ENCODE results near the gene POU5F1.

The POU5F1 gene

DNA sequence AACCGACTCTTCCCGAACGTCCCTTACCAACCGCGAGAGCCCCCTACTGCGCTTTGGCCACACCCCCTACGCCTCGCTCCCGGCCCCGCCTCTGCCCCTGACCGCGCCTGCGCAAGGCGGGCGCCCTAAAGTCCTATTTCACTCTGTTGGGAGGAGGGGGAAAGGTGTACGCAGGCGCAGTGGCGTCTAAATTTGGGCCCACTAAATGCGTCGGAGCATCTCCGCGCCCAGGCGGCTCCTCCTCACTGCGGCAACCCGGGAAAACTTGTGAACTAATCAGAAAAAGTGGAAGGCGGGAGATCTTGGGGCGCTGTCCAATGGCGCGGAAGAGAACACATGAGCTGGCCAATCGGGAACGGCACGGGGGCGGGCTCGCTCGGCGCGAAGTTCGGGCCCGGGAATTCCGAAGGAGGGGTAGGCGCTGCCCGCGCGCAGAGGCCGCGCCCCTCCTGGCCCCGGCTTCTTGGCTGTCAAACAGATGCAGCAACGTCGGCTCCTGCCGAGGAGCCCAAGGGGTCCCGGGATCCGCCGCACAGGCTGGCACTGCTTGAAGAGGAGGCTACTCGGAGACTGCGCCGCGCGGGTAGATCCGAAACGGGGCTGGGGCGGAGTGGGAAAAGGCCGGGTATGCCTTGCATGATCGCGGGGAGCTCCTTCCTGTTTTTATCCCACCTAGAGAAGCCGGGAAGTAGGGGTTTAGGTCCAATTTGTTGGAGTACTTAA lies 12.2 kb downstream of the POU5F1 start, which contains the start of gene TCF19:
Gene TCF19, plus strand, starts transcription at position 450 of the 723 bp plus-strand sequence. CDS start 881 bp downstream, outside the sequence.
- no peak for TF ChIP-seq CTCF (IDR thresholded peaks at IDR 0.05; ENCODE audit: low read length, missing control alignments)
- DNase-seq (ENCODE audit: low read depth): peak; percentile 99
- H3K4me3 ChIP-seq (replicated peaks; ENCODE audit: low read depth, low read length): peak within 1 kb of the TSS; percentile 86

DNA sequence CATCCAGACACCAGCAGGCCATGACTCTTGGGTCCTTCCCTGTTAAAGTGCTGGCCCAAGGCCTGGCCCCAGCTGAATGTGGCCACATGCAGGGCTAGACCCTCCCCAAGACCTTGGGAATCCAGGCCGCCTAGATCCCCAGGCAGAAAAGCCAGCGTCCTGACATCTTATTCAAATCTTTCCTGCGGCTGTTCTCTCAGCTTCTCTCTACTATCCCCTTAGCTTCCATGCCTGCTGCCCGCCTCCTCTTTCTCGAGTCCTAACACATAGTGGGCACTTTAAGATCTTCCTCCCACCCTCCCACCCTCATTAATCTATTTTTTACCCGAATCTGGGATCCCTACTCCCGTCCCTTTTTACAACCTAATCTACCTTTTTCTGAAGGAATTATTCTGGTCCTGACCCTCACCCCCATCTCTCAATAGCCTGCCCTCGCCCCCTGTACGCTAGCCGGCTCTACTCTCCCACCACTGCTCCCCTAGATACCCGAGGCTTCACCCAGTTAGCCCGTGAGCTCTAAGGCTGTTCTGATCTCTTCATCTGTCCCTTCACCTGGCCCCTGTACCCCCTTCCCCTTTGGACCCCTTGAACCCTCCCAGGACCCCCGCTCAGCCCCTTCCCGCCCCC lies 12.9 kb downstream of the POU5F1 start, which contains the start of gene CCHCR1:
Gene CCHCR1, minus strand, starts transcription at position 290 of the 627 bp plus-strand sequence. Its CDS starts 202 bp downstream, at position 88.
- TF ChIP-seq CTCF (IDR thresholded peaks at IDR 0.05; ENCODE audit: low read length, missing control alignments): no peak
- no peak for DNase-seq (ENCODE audit: low read depth)
- H3K4me3 ChIP-seq (replicated peaks; ENCODE audit: low read depth, low read length): peak within 1 kb of the TSS; percentile 86

DNA sequence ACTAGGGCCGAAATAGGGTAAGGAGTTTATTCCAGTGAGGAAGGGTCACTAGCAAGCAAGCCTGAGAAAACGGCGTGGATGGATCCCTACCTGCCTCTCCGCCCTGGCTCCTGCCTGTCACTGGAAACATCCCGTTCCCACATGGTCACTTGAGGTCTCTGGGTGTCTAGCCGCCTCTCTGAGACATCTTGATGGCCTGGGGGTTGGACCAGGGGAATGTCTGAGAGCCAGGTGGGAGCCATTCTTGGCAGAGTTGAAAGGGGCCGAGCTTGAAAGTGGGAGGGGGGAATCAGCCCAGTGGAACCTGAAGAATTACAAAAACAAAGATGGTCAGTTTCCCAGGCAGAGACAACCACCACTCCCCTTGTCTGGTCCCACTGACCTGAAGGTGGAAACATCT lies 13.8 kb downstream of the POU5F1 start:
- DNase-seq (ENCODE audit: low read depth): no peak
- no peak for TF ChIP-seq CTCF (IDR thresholded peaks at IDR 0.05; ENCODE audit: low read length, missing control alignments)
- no peak overlapping the region for H3K4me3 ChIP-seq (replicated peaks; ENCODE audit: low read depth, low read length)

DNA sequence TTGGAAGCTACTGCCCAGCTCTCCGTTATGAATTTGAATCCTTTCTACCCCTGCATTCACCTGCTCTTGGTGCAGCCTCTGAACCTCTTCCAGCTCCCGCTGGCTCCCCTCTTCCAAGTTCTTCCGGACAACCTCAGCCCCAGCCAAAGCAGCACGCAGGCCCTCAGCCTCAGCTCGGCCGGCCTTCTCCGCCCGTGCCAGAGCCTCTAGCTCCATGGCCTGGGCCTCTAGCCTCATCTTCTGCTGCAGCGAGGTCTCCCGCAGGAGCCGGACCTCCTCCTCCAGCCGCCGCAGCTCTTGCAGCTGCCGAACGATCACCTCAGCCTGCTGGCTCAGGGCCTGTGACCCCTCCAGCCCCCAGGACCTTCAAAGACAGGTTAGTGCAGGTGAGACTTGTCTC lies 16.0 kb downstream of the POU5F1 start:
- no peak overlapping the region for H3K4me3 ChIP-seq (replicated peaks; ENCODE audit: low read depth, low read length)
- TF ChIP-seq CTCF (IDR thresholded peaks at IDR 0.05; ENCODE audit: low read length, missing control alignments): no peak
- no peak for DNase-seq (ENCODE audit: low read depth)

GRCh38 chr6:31152781-31153180 lies 17.7 kb downstream of the POU5F1 start:
- no peak for TF ChIP-seq CTCF (IDR thresholded peaks at IDR 0.05; ENCODE audit: low read length, missing control alignments)
- H3K4me3 ChIP-seq (replicated peaks; ENCODE audit: low read depth, low read length): no peak overlapping the region
- no peak for DNase-seq (ENCODE audit: low read depth)

DNA sequence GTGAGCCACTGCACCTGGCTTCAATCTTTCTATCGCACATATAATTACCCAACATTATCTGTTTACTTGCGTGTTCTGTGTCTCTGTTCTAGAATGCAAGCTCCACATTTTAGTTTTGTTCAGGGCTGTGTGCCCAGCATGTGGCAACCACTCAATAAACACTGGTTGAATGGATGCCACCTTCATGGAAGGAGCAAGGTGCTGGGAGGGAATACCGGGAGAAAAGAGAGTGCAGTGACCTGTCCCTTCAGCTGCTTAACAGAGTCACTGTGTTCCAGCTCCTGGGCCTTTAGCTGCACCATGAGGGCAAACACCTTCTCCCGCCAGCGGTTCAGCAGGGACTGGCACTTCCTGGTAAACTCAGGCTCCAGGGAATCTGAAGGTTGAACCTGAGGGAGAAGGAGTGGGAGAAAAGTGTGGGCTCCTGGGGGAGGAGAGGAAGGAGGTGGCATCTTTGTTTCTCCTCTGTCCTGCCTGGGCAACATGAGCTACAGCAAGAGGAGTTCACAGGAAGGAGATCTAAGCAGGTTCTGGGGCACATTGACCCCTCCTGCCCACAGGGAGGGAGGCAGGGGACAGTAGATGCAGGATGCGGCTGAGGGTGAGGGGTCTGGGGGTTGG lies 20.5 kb downstream of the POU5F1 start:
- no peak overlapping the region for H3K4me3 ChIP-seq (replicated peaks; ENCODE audit: low read depth, low read length)
- no peak for DNase-seq (ENCODE audit: low read depth)
- TF ChIP-seq CTCF (IDR thresholded peaks at IDR 0.05; ENCODE audit: low read length, missing control alignments): no peak
